Testis (tissue), 3 donors: Measurements from ENCODE around the gene CLMN. TPM values are rescaled to one million over a fixed set of nuclear protein-coding genes. Genes with fewer than 3 reads are reported as not detected.

Experiments used
- DNase-seq: peaks from one replicate; pipeline ENCODE4 v3.0.0-alpha.2; 2019
- H3K27ac ChIP-seq, 2 donors: fragments of 200-600 bp; sonication (generic); one replicate each; pipeline ENCODE4 v1.5.1; 2019
- H3K27me3 ChIP-seq: fragments of 200-600 bp; sonication (generic); one replicate; pipeline ENCODE4 v1.5.1; 2019
- H3K36me3 ChIP-seq: fragments of 200-600 bp; sonication (generic); one replicate; pipeline ENCODE4 v1.5.1; 2017; ENCODE audit warnings: low read depth; ENCODE audit errors: missing control alignments
- H3K4me1 ChIP-seq: fragments of 200-600 bp; sonication (generic); one replicate; pipeline ENCODE4 v1.5.1; 2019
- H3K4me3 ChIP-seq, 2 donors: fragments of 200-600 bp; sonication (generic); one replicate each; pipeline ENCODE4 v1.5.1; 2017 to 2019
- H3K9me3 ChIP-seq: fragments of 200-600 bp; sonication (generic); one replicate; pipeline ENCODE4 v1.5.1; 2017
- CTCF ChIP-seq, 3 experiments: fragments of 450-650 bp in 2 of 3; fragments of 200-600 bp in 1 of 3; sonication (generic) in 1 of 3; IDR thresholded peaks; one replicate each; pipeline ENCODE4 v1.5.1; 2016 to 2019; ENCODE audit warnings: antibody characterized with exemption in 3 of 3, mild to moderate bottlenecking in 2 of 3, moderate library complexity in 1 of 3
- POLR2A ChIP-seq: fragments of 450-650 bp; IDR thresholded peaks from one replicate; pipeline ENCODE4 v1.6.1; 2017; ENCODE audit warnings: antibody characterized with exemption, mild to moderate bottlenecking, moderate library complexity
- WGBS, 2 donors: methylation state at CpG; one replicate each; pipeline ENCODE4 v1.1.5; 2018; 5-methylcytosine and 5-hydroxymethylcytosine counted together
- intact Hi-C: fragments of 100-400 bp; cut with DNase I; formaldehyde crosslinking; loops from one replicate; pipeline ENCODE4 v1.15.1; 2023; ENCODE audit warnings: low total_unique reads
- polyA plus RNA-seq: library from polyadenylated mRNA; stranded (reverse); fragments of 350-450 nt; fragmentation: Illumina TruSeq; extraction: RNeasy Lipid Tissue Mini Kit (QIAGEN cat#74804); gene quantifications from one replicate; pipeline ENCODE4 v1.2.3, GENCODE V29; 2014; ENCODE audit warnings: low read depth, low replicate concordance; ENCODE audit not compliant: insufficient read depth
- total RNA-seq, 2 donors: library from RNA; depleted of rRNA; stranded (reverse); fragments of >200 nt; gene quantifications; one replicate each; pipeline ENCODE4 v1.2.3, GENCODE V29; 2016

Gene CLMN
- total and polyA plus RNA-seq, 3 donors from 2014 or later: 35.9 to 134 (median 68.0) TPM

DNA sequence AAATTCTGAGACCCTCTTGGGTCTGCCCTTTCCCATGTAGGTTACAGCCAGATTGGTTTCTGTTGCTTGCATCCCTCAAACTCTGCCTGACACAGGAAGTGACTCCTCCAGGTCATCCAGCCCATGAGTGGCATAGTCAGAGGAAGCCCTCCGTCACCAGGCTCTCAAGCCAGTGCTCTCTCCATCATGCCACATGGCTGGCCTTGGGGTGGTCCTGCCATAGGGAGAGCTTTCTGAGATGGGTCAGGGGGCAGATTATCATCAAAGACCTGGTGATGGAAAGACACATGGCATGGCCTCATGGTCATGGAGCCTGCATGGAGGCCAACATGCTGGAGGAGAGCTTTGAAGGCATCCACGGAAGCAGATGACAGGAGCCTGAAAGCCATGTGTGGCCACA lies 15.4 kb upstream of the CLMN start:
- no peak for DNase-seq
- Histone ChIP-seq H3K9me3 (no peaks in the 10 kb centered on the region), H3K27ac (no peak overlapping the region), H3K36me3 (no peaks in the 10 kb centered on the region), H3K4me3 (no peak overlapping the region), H3K27me3 (no peaks in the 10 kb centered on the region), H3K4me1 (no peaks in the 10 kb centered on the region)
- WGBS, 2 donors: 90% methylated on average over 2 of the region's 2 CpGs
- TF ChIP-seq CTCF (IDR thresholded peaks at IDR 0.05) (no peak), POLR2A (no peak)
- intact Hi-C loops: no loop called here

- H3K27ac ChIP-seq: no peak overlapping the region
- intact Hi-C loops: no loop called here
- WGBS, 2 donors: 81 to 85% methylated on average over 6 of the region's 6 CpGs
These were observed 14.3 kb upstream of the CLMN start for GRCh38 chr14:95334044-95334443.

DNA sequence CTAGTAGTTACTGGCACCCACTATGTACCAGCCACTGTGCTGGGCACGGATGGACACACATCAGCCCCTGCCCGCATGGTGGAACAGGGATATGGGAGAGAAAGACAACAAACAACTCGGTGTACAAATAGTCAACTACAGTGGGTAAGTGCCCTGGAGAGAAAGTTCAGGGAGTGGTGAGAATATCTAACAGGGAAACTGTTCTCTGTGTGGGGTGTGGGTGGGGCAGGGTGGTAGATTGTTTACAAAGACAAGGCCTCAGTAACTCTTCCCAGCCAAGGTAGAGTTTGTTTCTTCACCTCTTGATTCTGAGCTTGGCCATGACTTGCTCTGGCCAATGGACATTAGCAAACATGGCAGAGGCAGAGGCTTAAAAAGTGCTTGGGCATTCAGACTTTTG lies 12.9 kb upstream of the CLMN start:
- Histone ChIP-seq H3K27me3 (no peaks in the 10 kb centered on the region), H3K9me3 (no peaks in the 10 kb centered on the region), H3K4me1 (no peaks in the 10 kb centered on the region), H3K27ac (no peak overlapping the region), H3K4me3 (no peak overlapping the region), H3K36me3 (no peaks in the 10 kb centered on the region)
- no peak for DNase-seq
- 93 to 95% methylated on average over 3 of the region's 3 CpGs for WGBS, 2 donors
- intact Hi-C loops: no loop called here
- TF ChIP-seq CTCF (IDR thresholded peaks at IDR 0.05): no peak
- no peak for TF ChIP-seq POLR2A

More at GRCh38 chr14:95334044-95334443, 14.3 kb upstream of the CLMN start:
- Histone ChIP-seq H3K27me3 (no peaks in the 10 kb centered on the region), H3K4me1 (no peaks in the 10 kb centered on the region), H3K9me3 (no peaks in the 10 kb centered on the region), H3K4me3 (no peak overlapping the region), H3K36me3 (no peaks in the 10 kb centered on the region)
- no peak for TF ChIP-seq POLR2A
- TF ChIP-seq CTCF (IDR thresholded peaks at IDR 0.05): no peak
- no peak for DNase-seq

GRCh38 chr14:95331708-95332408 lies 12.2 kb upstream of the CLMN start:
- intact Hi-C loops: no loop called here
- no peaks in the 10 kb centered on the region for H3K4me1 ChIP-seq
- 85 to 90% methylated on average over 10 of the region's 10 CpGs for WGBS, 2 donors
- no peak for TF ChIP-seq POLR2A
- no peak for TF ChIP-seq CTCF (IDR thresholded peaks at IDR 0.05)
- H3K4me3 ChIP-seq: no peak overlapping the region
- H3K36me3 ChIP-seq: no peaks in the 10 kb centered on the region
- DNase-seq: no peak
- H3K27ac ChIP-seq: no peak overlapping the region
- H3K9me3 ChIP-seq: no peaks in the 10 kb centered on the region
- no peaks in the 10 kb centered on the region for H3K27me3 ChIP-seq
